HG02981 (cell line): Measurements from ENCODE around the gene SPRR5.

Experiments used
- ATAC-seq: cut with Tn5 transposase; IDR thresholded peaks from one replicate; pipeline ENCODE4 v1.9.1; 2021; ENCODE audit warnings: mild to moderate bottlenecking, moderate library complexity; ENCODE audit not compliant: unreplicated experiment

Gene SPRR5

GRCh38 chr1:152981146-152981871 lies 34.3 kb downstream of the SPRR5 start:
- ATAC-seq, result no peak

DNA sequence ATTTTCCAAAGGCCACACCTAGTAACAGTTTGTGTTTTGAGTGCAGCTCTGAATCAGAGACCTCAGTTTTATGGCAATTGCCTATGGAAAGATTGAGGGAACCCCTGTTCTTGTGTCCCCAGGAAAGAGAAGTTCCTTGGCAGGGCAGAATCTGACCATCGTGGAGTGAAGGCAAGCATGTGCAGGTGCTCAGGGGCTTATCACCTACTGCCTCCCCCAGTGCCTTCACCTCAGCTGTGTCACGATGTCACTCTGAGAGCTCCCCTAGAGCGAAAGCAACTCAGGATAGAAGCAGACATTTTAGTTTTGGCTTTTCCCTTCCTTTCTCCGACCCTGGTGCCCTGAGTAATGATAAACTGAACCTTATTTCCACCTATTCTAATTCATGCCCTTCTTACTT lies 35.1 kb downstream of the SPRR5 start:
- ATAC-seq, result no peak

- ATAC-seq, result no peak
These were observed 36.2 kb downstream of the SPRR5 start for GRCh38 chr1:152983234-152983633.

DNA sequence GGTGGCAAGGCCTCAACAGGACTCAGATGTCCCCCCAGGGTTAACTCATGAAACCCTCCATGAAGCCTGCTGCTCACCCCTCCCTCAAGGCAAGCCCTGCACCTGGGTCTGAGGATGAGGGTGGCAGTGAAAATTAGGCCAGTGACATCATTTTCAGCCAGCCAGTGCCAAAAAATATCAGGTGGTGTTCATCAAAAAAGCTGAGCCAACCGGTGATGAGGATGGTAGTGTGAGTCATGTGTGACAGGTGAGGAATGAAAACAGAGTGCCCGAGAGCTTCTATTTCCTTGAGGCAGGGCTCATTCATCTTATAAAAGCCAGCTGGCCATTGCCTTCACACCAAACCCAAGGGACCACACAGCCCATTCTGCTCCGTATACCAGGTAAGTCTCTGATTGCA lies 36.7 kb downstream of the SPRR5 start, which contains the start of gene SPRR1A:
Gene SPRR1A, plus strand, starts transcription at position 339 of the 400 bp plus-strand sequence. CDS start 1,150 bp downstream, outside the sequence.
- no peak for ATAC-seq

DNA sequence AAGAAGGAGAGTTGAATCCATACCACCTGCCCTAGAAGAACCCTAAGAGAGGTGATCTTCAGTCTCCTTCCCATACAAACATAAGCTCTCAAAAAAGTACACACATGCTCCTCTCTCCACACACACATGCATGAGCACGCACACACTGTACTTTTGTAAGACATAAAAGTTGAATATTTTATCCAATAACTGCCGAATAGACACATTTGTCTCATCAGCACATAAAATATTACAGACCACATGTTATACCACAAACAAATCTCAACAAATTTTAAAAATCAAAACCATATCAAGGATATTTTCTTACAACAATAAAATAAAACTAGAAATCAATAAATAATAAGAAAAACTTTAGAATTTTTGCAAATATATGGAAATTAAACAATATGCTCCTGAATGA lies 39.6 kb downstream of the SPRR5 start:
- ATAC-seq, result no peak

DNA sequence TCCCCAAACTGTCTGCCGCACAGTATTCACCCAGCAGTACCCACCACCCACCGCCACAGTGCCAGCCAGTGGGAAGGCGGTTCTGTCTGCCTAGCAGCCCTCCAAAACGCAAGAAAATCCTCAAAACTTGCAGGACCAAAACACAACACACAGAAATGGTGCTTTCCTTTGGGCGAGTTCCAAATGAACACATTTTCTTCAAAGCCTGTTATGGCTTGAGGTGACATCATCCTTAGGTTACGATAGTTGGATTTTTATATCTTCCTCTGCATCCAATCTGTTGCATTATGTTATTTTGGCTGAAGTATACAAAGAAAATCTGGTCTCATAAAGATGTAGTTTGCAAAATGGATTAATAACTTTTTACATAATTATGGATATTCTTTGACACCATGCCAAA lies 46.2 kb downstream of the SPRR5 start:
- no peak for ATAC-seq

GRCh38 chr1:152995842-152996241 lies 48.8 kb downstream of the SPRR5 start:
- no peak for ATAC-seq

GRCh38 chr1:152996633-152997400 lies 49.8 kb downstream of the SPRR5 start:
- ATAC-seq, result no peak

- ATAC-seq, result no peak
These were observed 50.9 kb downstream of the SPRR5 start for GRCh38 chr1:152997901-152998300.

GRCh38 chr1:152998476-152998875 lies 51.5 kb downstream of the SPRR5 start:
- ATAC-seq, result no peak
